GM10266 (cell line): ENCODE results near the gene PTTG1IP2.

Experiments used
- DNase-seq: peaks from one replicate; pipeline ENCODE4 v3.0.0; 2012; ENCODE audit errors: extremely low spot score
- CTCF ChIP-seq: IDR thresholded peaks from 2 replicates; pipeline ENCODE4 v1.5.1; 2012; ENCODE audit warnings: mild to moderate bottlenecking, low read depth; ENCODE audit not compliant: control insufficient read depth, insufficient read depth; ENCODE audit errors: missing control alignments

Gene PTTG1IP2

DNA sequence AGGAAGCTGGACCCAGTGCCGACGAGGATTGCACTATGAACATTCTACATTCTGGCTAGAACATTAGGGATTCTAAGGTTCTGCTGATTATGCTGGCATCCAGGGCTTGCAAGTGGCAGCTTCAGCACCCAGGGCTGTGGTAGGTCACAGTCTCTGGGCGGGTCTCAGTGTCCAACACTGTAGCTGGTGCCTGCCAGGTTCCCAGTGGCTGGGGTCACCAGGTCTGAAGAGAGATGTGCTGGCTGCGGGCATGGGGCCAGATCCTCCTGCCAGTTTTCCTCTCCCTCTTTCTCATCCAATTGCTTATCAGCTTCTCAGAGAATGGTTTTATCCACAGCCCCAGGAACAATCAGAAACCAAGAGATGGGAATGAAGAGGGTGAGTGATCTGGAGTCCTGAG lies at the start of gene PTTG1IP2:
TSS of gene PTTG1IP2 (plus strand) at position 86 of the 400 bp plus-strand sequence. CDS start at position 234, 148 bp downstream.
- no peak for DNase-seq
- TF ChIP-seq CTCF = no peak

- no peak for DNase-seq
- no peak for TF ChIP-seq CTCF
Measured at GRCh38 chr7:90421651-90422050, 47.8 kb upstream of the PTTG1IP2 start.

- TF ChIP-seq CTCF = no peak
- peak; percentile 37 for DNase-seq
Measured at GRCh38 chr7:90424720-90425119, 44.7 kb upstream of the PTTG1IP2 start.

- no peak for DNase-seq
- no peak for TF ChIP-seq CTCF
Measured at GRCh38 chr7:90425376-90425775, 44.1 kb upstream of the PTTG1IP2 start.

DNA sequence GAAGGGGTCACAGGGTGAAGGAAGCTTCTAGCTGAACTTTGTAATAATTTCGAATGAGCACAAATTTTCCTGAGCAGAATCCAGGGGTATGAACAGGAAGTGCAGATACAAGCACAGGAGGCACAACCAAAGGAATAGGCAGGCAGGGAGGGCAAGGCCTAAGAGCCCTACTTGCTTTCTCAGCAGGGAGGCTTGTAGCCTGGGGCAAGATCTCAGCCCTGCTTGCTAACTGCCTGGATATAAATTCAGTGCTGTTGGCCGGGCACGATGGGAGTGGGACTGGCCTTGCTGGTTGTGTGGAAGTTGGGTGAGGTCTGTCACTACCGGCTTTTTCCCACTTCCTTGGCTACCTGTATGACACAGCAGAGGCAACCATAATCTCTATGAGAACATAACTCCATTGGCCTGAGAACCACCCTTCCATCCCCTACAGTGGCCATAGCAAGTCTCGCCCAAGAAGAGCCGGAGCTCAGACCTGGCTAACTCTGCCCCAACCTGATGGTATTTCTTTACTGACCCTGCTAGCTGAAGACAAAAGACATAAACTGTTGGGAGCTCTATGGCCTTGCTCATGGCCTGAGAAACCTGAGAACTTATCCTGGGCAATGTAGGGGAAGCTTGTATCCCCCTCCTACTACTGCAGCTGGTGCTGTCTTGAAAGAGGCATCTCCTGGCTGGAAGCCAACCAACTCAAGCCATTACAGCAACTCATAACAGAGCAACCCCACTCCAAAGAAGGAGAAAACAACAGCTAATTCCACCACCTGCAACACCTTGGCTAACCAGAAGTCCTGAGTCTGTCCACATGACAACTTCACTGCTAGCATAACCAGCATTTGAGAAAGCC lies 38.6 kb upstream of the PTTG1IP2 start:
- no peak for DNase-seq
- TF ChIP-seq CTCF = no peak

GRCh38 chr7:90432752-90433151 lies 36.7 kb upstream of the PTTG1IP2 start:
- no peak for DNase-seq
- TF ChIP-seq CTCF = no peak

- DNase-seq = no peak
- no peak for TF ChIP-seq CTCF
Measured at GRCh38 chr7:90433221-90433620, 36.2 kb upstream of the PTTG1IP2 start.
